ENCODE measurements around the gene KIF25.

DNA sequence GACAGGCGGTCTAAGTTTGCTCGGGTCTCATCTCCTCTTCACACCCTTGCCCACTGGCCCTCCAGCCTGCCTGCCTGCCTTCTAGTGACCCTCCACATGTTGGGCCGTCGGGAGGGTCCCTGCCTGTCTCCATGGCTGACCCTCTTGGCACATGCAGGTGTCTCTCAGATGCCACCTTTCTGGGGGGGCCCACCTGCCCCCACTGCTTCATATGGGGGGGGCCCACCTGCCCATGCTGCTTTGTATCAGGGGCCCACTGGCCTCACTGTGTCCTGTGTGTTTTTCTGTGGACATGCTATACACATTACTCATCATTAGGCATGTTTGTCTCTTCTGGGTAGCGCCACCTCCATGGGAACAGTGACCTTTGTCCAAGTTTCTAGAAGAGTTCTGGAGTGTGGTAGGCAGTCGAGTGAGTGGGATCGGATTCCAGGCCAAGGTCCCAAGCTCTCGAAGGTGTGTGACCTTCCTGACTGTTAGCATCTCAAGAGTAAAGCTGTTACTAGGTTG is 40.4 kb upstream of the KIF25 start:
- TF ChIP-seq, protein P1, sequence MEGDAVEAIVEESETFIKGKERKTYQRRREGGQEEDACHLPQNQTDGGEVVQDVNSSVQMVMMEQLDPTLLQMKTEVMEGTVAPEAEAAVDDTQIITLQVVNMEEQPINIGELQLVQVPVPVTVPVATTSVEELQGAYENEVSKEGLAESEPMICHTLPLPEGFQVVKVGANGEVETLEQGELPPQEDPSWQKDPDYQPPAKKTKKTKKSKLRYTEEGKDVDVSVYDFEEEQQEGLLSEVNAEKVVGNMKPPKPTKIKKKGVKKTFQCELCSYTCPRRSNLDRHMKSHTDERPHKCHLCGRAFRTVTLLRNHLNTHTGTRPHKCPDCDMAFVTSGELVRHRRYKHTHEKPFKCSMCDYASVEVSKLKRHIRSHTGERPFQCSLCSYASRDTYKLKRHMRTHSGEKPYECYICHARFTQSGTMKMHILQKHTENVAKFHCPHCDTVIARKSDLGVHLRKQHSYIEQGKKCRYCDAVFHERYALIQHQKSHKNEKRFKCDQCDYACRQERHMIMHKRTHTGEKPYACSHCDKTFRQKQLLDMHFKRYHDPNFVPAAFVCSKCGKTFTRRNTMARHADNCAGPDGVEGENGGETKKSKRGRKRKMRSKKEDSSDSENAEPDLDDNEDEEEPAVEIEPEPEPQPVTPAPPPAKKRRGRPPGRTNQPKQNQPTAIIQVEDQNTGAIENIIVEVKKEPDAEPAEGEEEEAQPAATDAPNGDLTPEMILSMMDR (IDR thresholded peaks at IDR 0.05): no peak
- no peak for TF ChIP-seq POLR2A (IDR thresholded peaks at IDR 0.05; ENCODE audit: low read depth)
- TF ChIP-seq POLR2AphosphoS5 (IDR thresholded peaks at IDR 0.05): no peak
- TF ChIP-seq EP300 (IDR thresholded peaks at IDR 0.05): no peak
